OCI-LY1 (cell line): Measurements from ENCODE around the gene ATOSA.

Experiments used
- CTCF ChIP-seq: fragments of 200-600 bp; sonication (generic), shearing (Covaris generic); IDR thresholded peaks from 2 replicates; pipeline ENCODE4 v1.5.1; 2017; ENCODE audit warnings: mild to moderate bottlenecking, antibody characterized with exemption, low read length, moderate library complexity, mixed read lengths
- EZH2 ChIP-seq: fragments of 200-600 bp; sonication (generic), shearing (Covaris generic); IDR thresholded peaks from 2 replicates; pipeline ENCODE4 v1.8.0; 2017; ENCODE audit warnings: borderline replicate concordance, mixed run types, mild to moderate bottlenecking, antibody characterized with exemption, low read length, moderate library complexity, mixed read lengths

GRCh38 chr15:52697051-52697450 lies 17.9 kb upstream of the ATOSA start:
- TF ChIP-seq CTCF (no peak), EZH2 (no peak)
